ENCODE results near the gene TANGO6. TPM values are rescaled to one million over a fixed set of nuclear protein-coding genes. Genes with fewer than 3 reads are reported as not detected.

The TANGO6 gene
- total and polyA plus RNA-seq, 10 of the 15 experiments (the other 5 are each of a cell fraction or from before 2014, with no cell fraction given), result 1.1 to 20.6 (median 11.0) TPM

- ATAC-seq (no peak), DNase-seq (ENCODE audit: low read depth, low spot score) (no peak), FAIRE-seq (no peak)
- SMC1A ChIA-PET (ENCODE audit: uncharacterized antibody, unreplicated experiment), result interaction anchor here (1.3 kb wide), 1 partner anchor 10 kb away, joined by 3 read pairs; no protein-coding TSS in a partner anchor
- no peak overlapping the region for H2AFZ ChIP-seq (ENCODE audit: control insufficient read depth, low read depth, low read length)
- CTCF ChIA-PET, result interaction anchor here (1.0 kb wide), 1 partner anchor 8 kb away, joined by 4 read pairs; no protein-coding TSS in a partner anchor
- H3K4me2 ChIP-seq (ENCODE audit: control insufficient read depth, insufficient read depth), result no peak overlapping the region
- BruUV-seq (replicated peaks), result no TSS peak
- H3K9me3 ChIP-seq (replicated peaks; ENCODE audit: control insufficient read depth, insufficient read depth, low read length), result no peaks in the 10 kb centered on the region
- RAD21 ChIA-PET (ENCODE audit: unreplicated experiment), result no interaction called here
- POLR2A ChIA-PET, result interaction anchor here (0.7 kb wide), 1 partner anchor 10 kb away, joined by 5 read pairs; no protein-coding TSS in a partner anchor
- no peak overlapping the region for H3K4me3 ChIP-seq
- no peaks in the 10 kb centered on the region for H3K27me3 ChIP-seq (replicated peaks in 1 of 2; ENCODE audit: control insufficient read depth in 2 of 2, insufficient read depth in 2 of 2, low read length in 1 of 2)
- no peaks in the 10 kb centered on the region for H4K20me1 ChIP-seq (ENCODE audit: control insufficient read depth, insufficient read depth)
- no peaks in the 10 kb centered on the region for H3K79me2 ChIP-seq (ENCODE audit: control insufficient read depth, insufficient read depth, low read length)
- no peak overlapping the region for H3K27ac ChIP-seq (ENCODE audit: control insufficient read depth, insufficient read depth)
- H3K36me3 ChIP-seq (ENCODE audit: control insufficient read depth in 2 of 2, insufficient read depth in 2 of 2, low read length in 1 of 2), result no peaks in the 10 kb centered on the region
- TF ChIP-seq IRF4 (IDR thresholded peaks at IDR 0.05; ENCODE audit: low read depth, low read length) (no peak), BCL3 (IDR thresholded peaks at IDR 0.05; ENCODE audit: borderline replicate concordance, insufficient read depth, low read depth, low read length, poor library complexity, severe bottlenecking) (no peak), CEBPZ (IDR thresholded peaks at IDR 0.05; ENCODE audit: low read depth, low read length) (no peak), ZNF622 (IDR thresholded peaks at IDR 0.05) (no peak), ZNF592 (IDR thresholded peaks at IDR 0.05) (no peak), YBX1 (IDR thresholded peaks at IDR 0.05) (no peak)
- TF ChIP-seq, protein P1, sequence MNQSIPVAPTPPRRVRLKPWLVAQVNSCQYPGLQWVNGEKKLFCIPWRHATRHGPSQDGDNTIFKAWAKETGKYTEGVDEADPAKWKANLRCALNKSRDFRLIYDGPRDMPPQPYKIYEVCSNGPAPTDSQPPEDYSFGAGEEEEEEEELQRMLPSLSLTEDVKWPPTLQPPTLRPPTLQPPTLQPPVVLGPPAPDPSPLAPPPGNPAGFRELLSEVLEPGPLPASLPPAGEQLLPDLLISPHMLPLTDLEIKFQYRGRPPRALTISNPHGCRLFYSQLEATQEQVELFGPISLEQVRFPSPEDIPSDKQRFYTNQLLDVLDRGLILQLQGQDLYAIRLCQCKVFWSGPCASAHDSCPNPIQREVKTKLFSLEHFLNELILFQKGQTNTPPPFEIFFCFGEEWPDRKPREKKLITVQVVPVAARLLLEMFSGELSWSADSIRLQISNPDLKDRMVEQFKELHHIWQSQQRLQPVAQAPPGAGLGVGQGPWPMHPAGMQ (IDR thresholded peaks at IDR 0.05; ENCODE audit: borderline replicate concordance), result no peak
- no peak overlapping the region for H3K9ac ChIP-seq (ENCODE audit: control insufficient read depth, insufficient read depth, low read length)
- intact Hi-C loops (cut with micrococcal nuclease; ENCODE audit: unreplicated experiment) (no loop called here), in situ Hi-C loops (cut with MboI) (no loop called here)
- WGBS (ENCODE audit: insufficient coverage, insufficient replicate concordance, low lambda C conversion rate, missing lambda C conversion rate), result 96% methylated on average over 13 of the region's 15 CpGs
- H3K4me1 ChIP-seq (ENCODE audit: control insufficient read depth, insufficient read depth, low read length), result no peaks in the 10 kb centered on the region
Observed at GRCh38 chr16:68980695-68981315, 137.5 kb downstream of the TANGO6 start.
